EL (cell line): ENCODE data around the gene CFAP73.
"Not testable (repeated sequence)": the region's sequence is repeated elsewhere in the genome, so short reads cannot be mapped to it uniquely, and the experiment has no call there.

Experiments used
- DNase-seq: peaks from one replicate; pipeline ENCODE4 v3.0.0-alpha.2; 2016

The CFAP73 gene

DNA sequence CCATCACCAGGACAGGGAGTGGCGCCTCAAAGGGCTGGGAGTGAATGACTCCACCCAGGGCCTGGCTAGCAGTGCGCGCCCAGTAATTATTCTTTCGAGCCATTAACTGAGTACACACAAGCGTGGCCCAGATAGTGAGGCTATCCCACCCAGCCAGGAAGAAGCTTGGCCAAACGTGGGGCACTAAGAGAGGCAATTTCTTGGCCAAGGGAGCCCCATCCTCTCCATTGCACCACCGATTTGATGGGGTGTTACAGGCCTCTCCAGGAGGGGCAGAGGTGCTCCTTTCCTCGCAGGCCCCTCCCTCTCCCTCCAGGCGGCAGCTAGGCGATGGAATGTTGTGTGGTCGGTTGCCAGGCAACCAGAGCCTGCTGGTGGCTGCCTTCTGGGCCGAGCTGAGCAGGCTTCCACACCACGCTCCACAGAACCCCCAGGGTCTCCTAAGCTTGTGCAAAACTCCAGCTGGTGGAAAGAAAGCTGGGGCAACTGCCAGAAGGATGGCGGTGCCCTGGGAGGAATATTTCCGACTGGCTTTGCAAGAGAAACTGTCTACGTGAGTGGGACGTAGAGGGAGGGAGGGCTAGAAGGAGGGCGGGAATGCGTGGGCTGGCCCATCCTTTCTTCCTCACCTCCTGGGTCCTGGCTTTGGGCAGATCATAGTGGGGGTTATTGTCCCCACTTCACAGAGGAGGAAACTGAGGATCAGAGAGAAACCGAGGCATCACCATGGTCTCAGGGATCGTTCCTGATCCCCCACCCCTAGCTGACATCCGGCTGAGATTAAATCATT is at the start of gene CFAP73:
TSS of gene CFAP73 (plus strand) at position 364 of the 790 bp plus-strand sequence. CDS start at position 498, 134 bp downstream.
- peak; percentile 89 for DNase-seq

DNA sequence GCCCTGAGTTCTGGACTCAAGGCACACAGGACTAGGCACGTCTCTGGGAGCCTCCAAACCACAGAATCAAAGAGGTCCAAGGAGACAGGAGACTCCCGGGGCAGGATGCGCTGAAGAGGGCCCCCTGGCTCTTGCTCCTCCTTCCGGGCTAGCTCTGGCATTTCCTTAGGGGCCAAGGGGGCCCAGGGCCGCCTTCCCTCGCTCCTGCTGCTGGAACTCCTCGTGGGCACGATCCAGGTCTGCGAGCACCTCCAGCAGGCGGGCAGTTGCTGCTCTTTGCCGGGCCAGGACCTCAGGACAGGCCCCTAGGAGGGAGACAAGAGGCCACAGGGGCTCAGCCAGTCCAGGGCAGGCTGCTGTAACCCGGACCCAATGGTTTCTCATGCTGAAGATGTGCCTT is 49.8 kb upstream of the CFAP73 start:
- no peak for DNase-seq

DNA sequence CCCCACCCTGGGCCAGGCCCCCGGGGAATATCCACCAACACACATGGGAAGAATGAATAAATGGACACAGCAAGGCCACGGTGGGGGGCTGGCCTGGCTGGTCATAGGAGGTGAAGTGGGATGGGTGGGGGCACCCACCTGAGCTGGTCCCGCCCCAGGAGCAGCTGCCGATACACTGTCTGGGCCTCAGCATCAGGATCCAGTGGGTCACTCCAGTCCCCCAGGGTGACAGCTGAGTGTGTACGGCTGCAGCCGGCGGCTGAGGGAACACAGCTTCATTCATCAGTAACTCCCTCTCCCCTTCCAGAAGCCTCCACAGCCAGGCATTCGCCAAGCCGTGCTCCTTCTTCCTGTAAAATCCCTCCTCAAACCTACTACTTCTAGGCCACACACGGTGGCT is 47.8 kb upstream of the CFAP73 start:
- DNase-seq, result no peak

DNA sequence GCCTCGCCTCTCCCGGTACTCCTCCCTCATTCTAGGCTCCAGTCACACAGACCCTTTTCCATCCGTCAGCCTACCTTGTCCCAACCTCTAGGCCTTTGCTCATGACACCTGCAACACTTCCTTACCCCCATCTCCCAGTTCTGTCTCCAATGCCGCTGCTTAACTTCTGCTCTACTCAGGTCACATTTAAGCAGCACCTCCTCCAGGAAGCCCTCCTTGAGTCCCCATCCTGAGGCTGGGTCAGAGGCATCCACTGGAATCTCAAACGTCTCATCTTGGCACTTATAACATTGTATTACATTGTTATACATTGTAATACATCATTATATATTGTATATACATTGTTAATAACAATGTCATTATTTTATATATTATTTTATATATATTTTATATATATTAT is 46.7 kb upstream of the CFAP73 start:
- DNase-seq, result no peak

DNA sequence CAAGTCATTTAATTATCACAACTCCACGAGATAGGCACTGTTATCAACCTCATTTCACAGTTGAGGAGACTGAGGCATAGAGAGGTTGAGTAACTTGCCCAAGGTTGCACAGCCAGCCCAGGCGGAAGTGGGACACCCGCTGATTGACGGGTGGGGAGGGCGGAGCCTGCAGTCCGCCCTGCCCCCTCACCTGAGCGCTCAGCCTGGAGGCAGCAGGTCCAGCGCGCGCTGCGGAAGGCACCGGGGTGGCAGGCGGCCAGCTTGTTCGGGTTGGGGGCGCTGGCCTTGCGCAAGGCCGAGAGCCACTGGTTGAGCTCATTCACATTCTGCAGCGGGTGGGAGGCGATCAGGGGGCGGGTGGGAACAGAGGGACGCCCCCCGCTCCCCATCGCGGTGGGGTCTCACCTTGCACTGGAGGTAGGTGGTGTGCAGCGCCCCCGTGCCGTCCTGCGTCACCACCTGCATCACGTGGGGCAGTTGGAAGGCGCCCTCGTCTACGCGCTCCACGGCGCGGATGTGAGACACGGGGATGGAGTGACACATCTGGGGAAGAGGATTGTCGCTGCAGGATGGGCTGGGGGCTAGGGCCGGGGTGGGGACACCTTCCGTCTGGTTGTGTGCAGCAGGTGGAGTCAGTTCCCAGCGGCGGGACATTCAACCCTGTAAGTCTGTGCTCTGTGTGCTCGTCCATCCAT is 45.6 kb upstream of the CFAP73 start:
- DNase-seq, result no peak

DNA sequence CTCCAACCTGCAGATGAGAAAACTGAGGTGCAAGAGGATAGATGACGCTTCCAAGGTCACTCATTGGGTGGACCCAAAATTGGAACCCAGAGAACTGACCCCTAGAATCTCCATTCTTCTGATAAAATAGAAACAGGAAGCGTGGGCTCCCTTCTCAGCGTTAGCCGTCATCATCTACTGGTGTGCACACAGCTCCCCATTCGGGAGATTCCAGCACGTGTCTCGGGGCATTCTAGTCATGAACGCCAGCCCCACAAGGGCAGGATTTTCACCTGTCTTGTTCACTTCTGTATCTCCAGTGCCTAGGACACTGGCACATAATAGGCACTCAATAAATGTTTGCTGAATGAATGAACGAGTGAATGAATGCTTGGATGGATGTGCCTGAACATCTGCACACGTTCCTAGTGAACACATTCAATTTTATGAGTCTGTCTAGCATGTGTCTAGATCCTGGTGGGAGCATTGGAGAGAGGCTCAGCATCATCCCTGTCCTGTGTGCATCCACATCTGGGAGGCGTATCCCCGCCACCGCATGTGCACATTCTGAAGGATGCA is 44.5 kb upstream of the CFAP73 start:
- no peak for DNase-seq

DNA sequence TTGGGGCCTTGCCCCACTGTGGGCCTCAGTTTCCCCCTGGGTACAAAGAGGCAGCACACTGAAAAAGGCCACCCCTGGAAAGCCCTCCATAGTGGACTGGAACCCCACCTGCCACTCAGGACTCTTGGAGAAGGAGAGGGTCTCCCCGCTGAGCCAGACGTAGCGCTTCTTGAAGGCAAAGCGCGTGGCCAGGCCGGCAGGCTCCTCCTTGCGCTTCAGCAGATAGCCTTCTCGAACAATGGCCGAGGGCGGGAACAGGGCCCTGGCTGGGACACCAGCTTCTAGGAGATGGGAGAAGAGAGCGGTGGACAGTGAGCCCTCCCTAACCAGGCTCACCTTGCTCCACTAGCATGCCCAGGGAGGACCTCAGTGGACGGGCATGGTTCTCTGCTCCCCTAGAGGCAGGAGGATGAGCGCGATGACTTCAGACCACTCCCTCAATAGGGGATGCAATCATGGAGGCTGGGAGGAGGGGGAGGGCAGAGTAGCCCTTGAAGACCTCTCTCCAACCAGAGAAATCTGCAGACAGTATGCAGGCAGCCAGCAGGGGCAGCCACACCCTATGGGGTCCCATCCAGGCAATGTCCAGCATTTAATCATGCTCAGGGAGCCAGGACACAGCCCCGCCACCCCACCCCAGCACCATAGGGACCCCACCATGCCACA is 43.8 kb upstream of the CFAP73 start:
- DNase-seq, result no peak

DNA sequence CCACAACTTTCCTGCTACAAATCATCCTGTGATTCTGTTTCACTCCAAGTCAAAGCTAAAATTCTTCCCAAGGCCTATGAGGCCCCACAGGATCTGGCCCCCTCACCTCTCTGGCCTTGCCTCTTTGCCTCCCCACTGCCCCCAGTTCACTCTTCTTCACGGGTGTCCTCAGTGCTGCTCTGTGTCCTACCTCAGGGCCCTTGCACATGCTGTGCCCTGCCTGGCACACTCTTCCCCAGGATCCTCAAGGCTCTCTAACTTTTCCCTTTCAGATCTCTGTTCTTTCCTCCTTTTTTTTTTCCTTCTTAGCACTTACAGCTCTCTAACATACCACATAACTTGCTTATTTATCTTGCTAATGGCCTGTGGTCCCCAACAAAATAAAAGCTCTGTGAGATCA is 43.2 kb upstream of the CFAP73 start:
- DNase-seq, result no peak

DNA sequence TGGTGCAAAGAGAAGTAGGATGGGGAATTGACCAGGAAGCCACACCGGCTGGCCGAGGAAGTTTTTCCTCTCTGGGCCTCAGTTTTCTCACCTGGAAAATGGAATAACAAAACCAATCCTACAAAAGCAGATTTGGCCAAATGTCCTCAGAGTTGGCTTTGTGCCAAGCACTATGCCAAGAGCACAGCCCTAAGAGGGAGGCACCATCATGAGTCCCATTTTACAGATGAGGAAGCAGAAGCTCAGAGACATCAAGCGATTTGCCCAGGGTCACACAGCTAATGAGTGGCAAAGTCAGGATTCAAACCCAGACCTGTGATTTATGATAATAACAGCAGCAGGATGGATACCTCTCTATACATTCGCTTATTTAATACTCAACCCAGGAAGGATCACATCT is 41.2 kb upstream of the CFAP73 start:
- DNase-seq, result no peak

DNA sequence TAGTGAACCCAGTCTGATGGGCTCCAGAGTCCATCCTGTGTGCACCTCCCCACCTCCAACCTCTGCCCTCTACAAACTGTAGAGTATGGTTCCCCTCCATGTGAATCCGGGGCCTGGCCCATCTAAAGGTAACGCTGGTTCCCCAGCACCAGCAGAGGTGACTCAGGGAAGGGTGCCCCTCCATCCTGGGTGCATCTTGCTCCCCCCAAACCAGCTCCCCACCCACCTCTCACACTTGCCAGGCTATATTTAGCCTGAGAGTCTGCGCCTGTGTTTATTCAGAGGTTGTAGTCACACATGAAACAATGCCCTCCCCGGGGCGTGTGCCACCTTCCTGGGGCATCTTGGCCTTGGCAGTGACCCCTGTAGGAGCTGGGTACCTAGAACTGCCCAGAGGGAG is 40.2 kb upstream of the CFAP73 start:
- DNase-seq, result no peak

DNA sequence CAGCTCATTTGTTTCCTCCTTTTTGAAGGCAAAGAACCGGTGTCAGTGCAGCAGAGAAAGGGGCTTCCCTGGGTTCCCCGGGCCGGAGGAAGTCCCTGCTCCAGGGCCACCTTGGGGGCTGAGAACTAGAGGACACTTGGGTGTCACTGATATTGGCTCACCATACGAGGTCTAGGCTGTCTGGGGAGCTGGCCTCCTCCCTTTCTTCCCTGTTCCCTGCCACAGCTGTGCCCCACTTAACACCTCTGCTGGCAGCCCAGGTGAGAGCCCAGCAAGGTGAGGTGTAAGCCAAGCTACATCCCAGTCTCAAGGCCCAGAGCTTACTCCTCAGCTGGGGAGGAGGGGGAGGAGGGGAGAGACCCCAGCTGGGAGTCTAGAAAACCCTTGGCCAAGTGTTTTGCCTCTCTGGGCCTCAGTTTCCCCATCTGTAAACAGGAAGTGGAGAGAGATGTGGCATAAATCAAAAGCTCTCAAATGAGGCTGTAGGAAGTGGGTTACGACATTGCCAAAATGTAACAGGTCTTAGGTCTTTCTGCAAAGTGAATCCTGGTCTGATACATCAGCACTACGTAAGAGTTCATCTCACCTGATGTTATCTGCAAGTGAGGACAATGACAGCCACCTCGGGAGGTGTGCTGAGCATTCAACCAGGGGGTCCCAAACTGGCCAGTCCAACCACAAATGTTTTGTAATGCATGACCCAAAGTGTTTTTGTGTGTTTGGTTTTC is 39.5 kb upstream of the CFAP73 start:
- DNase-seq, result no peak

DNA sequence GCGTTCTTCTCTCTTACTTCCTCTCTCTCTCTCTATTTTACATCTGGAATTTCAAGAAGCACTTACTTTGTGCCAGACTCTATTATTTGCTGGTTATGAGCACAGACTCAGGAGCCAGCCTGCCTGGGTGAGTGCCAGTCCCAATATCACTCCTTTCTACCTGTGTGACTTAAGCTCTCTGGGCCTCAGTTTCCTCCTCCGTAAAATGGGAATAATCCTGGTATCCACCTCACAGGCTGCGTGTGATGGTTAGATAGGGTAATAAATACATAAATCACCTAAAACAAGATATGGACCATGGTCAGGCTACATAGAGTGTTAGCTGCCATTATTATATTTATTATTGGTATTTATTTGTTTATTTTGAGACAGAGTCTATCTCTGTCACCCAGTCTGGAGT is 38.3 kb upstream of the CFAP73 start:
- no peak for DNase-seq

DNA sequence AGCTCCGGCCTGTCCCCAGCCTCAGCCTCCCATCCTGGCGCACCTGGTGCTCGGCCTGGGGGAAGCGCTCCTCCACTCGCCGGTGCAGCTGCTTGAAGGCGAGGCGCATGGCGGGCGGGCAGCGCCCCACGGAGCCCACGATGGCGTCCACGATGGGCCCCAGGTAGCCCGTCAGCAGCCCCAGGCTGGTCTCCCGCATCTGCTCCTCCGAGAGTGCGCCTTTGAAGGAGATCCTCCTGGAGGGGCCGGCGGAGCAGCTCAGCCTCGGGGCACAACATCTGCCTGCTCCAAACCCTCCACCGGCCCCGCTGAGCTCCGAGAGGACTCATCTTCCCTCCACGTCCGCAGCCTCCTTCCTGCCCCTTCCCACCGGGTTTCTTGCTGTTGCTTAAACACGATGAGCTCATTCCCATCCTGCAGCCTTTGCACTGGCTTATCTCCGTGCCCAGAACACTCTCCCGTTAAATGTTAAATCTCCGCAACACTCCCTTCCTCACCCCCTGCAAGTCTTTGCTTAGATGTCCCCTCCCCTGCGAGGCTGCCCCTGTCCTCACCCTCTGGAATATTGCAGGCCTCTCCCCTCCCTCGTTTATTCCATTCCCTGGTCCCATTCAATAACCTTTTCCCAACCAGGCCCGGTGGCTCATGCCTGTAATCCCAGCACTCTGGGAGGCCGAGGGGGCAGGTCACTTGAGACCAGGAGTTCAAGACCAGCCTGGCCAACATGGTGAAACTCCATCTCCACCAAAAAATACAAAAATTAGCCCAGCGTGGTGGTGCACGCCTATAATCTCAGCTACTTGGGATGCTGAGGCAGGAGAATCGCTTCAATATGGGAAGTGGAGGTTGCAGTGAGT is 37.3 kb upstream of the CFAP73 start:
- no peak for DNase-seq

DNA sequence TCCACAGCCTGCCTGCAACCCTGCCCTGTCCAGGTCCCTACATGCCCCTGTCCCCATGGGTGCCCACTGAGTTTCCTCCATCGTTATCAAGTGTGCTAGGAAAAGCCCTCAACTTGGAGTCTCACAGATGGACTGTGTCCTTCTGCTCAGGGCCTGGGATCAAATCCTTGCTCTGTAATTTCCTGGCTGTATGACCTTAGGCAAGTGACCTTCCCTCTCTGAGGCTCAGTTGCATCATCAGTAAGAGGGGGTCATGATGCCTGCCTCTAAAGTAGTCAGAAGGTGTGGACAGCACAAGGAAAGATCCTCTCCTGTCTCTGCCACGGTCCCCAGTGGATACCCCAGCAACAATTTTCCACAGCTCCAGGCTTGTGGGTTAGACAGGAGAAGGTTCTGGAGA is 36.1 kb upstream of the CFAP73 start:
- no peak for DNase-seq

DNA sequence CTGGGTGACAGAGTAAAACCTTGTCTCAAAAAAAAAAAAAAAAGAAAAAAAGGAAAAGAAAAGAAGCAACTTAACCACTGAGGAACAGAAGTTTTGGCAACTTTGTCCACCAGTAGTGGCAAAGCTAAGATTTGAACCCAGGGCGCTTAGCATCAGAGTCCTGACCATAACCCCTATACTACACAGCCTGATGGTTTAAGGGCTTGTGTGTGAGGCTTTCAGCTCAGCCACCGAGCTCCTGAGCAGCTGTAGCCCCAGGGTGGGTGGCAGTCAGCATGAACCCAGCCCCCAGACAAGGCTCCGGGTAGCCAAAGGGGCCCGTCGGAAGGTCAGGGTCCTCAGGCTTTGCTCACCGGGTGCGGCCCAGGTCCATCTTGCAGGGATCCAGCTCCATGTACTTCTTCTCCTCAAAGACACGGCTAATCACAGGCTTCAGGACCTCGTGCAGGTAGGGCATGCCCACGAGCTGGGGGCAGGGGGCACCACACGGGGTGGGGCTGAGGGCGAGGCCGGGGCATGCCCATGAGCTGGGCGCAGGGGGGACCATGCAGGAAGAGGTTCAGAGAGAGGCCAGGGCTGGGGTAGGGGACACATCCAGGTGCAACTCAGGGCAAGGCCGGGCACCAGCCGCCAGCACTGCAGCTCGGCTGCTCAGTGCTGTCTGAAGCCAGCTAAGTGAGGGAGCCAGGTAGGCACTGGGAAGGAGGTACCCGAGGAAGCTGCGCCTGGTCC is 34.9 kb upstream of the CFAP73 start:
- no peak for DNase-seq

DNA sequence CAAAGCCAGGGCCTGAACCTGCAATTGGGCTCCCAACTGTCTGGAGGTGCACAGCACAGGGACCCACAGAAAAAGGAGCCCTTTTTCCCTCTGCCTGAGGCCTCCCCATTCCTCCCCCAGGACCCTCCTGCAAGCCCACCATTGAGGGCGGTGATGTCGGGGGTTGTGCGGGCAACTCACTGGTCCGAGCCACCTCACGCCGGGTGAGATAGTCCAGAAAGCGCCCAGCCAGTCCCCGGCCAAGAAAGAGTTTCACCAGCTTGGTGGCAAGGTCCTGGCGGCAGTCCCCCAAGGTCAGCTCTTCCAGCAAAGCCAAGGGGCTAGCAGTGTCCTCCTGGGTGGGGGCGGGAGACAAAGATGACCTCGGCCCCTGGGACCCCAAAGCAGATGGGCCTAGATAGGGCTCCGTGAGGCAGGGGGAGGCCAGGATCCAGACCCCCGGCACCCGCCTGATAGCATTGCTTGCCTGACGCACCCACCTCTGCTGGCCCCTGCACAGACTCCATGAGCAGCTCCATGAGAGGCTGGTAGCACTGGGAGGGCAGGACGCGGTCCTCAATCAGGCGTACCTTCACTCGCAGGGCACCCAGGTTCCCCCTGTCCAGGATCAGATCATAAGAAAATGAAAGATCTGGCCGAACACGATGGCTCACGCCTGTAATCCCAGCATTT is 33.9 kb upstream of the CFAP73 start:
- no peak for DNase-seq

DNA sequence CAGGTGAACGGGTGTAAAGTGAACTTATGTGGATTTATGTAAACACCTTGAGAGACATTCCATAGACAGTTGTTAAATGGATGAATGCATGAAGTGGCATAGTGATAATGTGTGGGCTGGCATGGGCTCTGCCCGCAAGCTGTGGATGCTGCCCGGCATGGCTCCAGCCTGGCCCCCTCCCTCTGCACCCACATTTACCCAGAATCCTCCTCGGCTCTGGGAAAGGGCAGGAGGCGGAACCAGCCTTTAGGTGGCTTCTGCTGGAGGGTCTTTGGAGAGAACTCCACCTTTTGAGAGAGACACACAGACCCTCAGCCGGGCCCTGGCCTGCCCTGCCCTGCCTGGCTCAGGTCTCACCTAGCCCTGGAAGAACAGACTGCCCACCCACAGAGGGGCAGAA is 32.6 kb upstream of the CFAP73 start:
- DNase-seq, result no peak

DNA sequence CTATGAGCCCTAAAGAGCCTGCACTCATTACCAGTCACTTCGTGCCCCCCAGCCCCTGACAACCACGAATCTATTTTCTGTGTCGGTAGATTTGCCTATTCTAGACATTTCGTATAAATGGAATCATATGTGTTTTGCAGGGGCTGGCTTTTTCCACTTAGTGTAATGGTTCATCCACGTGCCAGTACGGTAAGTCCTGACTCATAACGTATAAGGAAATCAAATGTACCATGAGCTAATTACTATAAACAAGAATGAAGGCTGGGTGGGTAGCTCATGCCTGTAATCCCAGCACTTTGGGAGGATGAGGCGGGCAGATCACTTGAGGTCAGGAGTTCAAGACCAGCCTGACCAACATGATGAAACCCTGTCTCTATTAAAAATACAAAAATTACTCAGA is 31.8 kb upstream of the CFAP73 start:
- DNase-seq, result not testable (repeated sequence)

DNA sequence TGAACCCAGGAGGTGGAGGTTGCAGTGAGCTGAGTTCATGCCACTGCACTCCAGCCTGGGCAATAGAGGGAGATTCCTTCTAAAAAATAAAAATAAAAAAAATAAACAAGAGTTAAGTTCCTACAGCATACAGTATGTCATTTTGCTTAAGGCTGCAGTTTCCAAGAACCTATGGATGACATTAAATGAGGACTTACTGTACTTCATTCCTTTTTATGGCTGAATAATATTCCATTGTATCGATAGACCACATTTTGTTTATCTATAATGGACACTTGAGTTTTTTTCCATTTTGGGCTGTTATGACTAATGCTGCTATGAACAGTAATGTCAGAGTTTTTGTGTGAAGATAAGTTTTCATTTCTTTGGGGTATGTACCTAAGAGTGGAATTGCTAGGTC is 31.4 kb upstream of the CFAP73 start:
- no peak for DNase-seq

DNA sequence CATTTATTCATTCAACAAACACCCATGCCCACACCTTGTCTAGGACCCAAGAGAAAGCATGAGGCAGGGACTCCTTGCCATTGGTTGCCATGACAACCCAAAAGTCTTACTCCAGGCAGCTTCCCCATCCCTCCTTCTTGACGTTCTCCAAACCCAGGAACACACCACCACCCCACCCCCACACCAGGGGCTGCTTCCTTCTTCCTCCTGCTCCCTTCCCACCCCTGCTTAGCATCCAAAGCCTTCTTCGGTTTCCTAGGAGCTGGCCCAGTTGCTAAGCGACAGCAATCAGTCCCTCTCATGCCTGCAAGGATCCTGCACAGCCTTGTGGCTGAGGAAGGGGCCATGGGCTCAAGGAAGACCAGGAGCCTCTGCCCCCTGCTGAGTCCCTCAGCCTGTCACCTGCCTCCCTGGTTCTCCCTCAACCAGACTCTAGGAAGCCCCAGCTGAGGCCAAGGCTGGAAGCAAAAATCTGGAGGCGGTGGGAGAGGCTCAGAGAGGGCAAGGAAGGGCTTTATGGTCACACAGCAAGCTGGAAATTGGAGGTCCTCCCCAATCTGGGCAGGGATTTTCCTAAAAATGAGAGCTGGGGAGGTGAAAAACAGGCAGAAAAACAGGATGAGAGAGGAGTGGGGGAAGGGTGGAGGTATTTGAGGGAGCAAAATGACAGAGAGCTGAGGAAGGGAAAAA is 29.4 kb upstream of the CFAP73 start:
- DNase-seq, result no peak
